NCI-H2196 treated with DMSO at 0.1 percent for 48 hours (cell line): ENCODE measurements around the gene CDK7.
"Not testable (repeated sequence)": the region's sequence is repeated elsewhere in the genome, so short reads cannot be mapped to it uniquely, and the experiment has no call there.

Experiments used
- DNase-seq: peaks from one replicate; lab custom pipeline; 2025; ENCODE audit not compliant: unreplicated experiment; lab: John Stamatoyannopoulos, UW

Gene CDK7

GRCh38 chr5:69236733-69237132 is 2.0 kb downstream of the CDK7 start:
- DNase-seq = not testable (repeated sequence)

GRCh38 chr5:69237877-69238276 is 3.2 kb downstream of the CDK7 start:
- DNase-seq = no peak

GRCh38 chr5:69238760-69239251 is 4.1 kb downstream of the CDK7 start:
- no peak for DNase-seq

DNA sequence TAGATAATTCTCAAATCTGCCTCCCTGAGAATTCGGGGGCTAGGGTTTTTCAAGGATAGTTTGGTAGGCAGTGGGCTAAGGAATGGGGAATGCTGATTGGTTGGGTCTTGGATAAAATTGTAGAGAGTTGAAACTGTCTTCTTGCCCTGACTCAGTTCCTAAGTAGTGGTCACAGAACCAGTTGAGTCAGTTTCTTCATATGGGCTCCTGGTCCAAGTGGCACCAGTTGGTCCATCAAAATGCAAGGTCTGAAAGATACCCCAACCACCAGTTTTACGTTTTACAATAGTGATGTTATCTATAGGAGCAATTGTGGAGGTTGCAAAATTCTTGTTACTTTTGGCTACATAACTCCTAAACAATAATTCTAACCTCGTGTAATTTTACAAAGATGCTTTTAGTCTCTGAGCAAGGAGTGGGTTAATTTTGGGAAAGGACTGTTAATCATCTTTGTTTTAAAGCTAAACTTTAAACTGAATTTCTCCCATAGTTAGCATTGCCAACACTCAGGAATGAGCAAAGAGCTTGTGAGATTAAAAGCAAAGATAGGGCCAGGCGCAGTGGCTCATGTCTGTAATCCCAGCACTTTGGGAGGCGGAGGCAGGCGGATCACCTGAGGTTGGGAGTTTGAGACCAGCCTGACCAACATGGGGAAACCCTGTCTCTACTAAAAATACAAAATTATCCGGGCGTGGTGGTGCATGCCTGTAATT is 7.7 kb downstream of the CDK7 start:
- no peak for DNase-seq

- DNase-seq = no peak
These were observed 10.3 kb downstream of the CDK7 start for GRCh38 chr5:69245031-69245430.

- DNase-seq = no peak
These were observed 13.3 kb downstream of the CDK7 start for GRCh38 chr5:69248019-69248418.

GRCh38 chr5:69250593-69250992 is 15.9 kb downstream of the CDK7 start:
- no peak for DNase-seq

DNA sequence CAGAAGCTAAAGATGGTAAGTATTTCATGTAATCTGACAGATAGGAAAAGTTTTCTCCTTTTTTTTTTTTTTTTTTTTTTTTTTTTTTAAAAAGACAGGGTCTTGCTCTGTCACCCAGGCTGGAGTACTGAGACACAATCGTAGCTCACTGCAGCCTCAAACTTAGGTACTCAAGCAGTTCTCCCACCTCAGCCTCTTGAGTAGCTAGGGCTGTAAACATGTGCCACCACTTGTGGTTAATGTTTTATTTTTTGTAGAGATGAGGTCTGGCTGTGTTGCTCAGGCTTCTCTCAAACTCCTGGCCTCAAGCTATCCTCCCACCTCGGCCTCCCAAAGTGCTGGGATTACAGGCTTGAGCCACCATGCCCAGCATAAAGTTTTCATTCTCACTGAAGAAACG is 17.8 kb downstream of the CDK7 start:
- no peak for DNase-seq

- DNase-seq = not testable (repeated sequence)
These were observed 21.3 kb downstream of the CDK7 start for GRCh38 chr5:69255940-69256339.

GRCh38 chr5:69257577-69257976 is 22.9 kb downstream of the CDK7 start:
- no peak for DNase-seq

- no peak for DNase-seq
These were observed 26.3 kb downstream of the CDK7 start for GRCh38 chr5:69261034-69261433.

GRCh38 chr5:69265931-69266330 is 31.2 kb downstream of the CDK7 start:
- DNase-seq = no peak

- DNase-seq = no peak
These were observed 34.2 kb downstream of the CDK7 start for GRCh38 chr5:69268899-69269298.

DNA sequence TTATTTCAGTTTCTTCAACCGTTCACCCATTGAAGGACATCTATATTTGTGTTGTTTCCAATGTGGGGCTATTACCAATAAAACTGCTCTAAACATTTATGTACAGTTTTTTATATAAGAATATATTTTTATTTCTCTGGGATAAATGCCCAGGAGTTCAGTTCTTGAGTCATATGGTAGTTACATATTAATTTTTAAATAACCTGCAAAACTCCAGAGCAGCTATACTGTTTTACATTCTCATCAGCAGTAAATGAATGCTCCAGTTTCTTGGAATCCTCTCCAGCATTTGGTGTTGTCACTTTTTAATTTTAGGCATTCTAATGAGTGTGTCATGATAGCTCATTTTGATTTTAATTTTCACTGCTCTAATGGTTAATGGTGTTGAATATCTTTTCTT is 36.2 kb downstream of the CDK7 start:
- no peak for DNase-seq

GRCh38 chr5:69271376-69271775 is 36.7 kb downstream of the CDK7 start:
- DNase-seq = no peak

DNA sequence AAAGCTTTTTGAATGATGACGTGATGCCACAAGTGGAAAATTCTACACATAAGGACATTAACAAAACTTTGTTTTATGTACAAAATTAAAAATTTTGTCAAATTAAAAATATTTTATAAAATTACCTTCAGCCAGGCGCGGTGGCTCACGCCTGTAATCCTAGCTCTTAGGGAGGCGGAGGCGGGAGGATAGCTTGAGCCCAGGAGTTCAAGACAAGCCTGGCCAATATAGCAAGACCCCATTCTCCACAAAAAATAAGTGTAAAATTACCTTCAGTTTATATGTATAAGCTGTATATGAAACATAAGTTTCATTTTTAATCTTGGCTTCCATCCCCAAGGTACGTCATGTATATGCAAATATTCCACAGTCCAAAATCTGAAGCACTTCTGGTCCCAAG is 40.9 kb downstream of the CDK7 start:
- no peak for DNase-seq

GRCh38 chr5:69276422-69277174 is 41.9 kb downstream of the CDK7 start:
- DNase-seq = no peak

GRCh38 chr5:69279517-69279916 is 44.8 kb downstream of the CDK7 start:
- DNase-seq = no peak

DNA sequence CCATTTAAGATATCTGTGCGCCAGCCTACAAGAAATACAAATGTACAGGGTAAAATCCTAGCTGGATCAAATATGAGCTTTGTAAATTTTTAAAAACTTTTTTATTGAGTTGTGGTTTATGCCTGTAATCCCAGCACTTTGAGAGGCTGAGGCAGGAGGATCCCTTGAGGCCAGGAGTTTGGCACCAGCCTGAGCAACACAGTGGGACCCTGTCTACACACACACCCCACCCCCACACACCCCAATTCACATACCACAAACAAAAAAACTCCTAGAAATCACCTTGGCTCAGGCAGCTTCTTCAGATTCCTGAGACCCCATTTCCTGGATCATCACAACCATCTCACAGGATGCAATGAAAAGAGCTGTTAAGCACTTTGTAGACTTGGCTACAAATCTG is 46.4 kb downstream of the CDK7 start:
- no peak for DNase-seq

DNA sequence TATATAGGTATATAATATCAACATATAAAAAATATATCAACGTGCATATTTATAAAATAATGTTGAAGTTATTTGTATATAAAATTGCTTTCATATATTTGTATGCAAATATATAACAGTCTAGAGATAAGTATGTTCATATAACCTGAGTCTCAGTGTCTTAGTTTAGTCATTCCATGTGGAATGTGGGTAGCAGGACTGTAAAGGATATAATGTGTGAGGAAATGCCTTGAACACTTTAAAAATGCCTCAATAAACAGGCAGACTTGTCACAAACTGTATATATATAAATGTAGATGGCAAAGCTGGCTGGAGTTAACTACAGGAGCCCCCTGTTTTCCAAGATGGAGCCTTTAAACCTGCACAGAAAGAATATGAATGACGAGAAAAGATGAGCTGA is 49.5 kb downstream of the CDK7 start:
- no peak for DNase-seq

- no peak for DNase-seq
These were observed 50.9 kb downstream of the CDK7 start for GRCh38 chr5:69285448-69286116.

DNA sequence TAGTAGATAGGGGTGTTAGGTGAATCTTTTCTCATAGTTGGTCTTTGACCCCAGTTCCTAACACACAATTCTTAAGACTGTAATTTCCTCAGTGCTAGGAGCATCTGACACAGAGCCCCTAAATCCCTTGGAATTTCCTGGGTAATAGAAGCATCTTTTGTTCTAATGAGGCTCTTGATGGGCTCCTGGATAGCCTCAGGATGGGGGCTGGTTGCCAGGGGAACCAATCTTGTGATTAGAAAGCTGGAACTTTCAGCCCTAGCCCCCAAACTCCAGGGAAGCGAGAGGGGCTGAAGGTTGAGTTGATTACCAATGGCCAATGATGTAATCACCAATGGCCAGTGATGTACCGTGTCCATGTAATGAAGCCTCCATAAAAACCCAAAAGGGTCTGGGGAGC is 53.4 kb downstream of the CDK7 start:
- no peak for DNase-seq
